Spleen (tissue), 11 donors: ENCODE data around the gene ELAVL2. TPM values are rescaled to one million over a fixed set of nuclear protein-coding genes. Genes with fewer than 3 reads are reported as not detected.
"Not testable (repeated sequence)": the region's sequence is repeated elsewhere in the genome, so short reads cannot be mapped to it uniquely, and the experiment has no call there.

ENCODE experiments used
- DNase-seq: peaks from one replicate; pipeline ENCODE4 v3.0.0-alpha.2; 2020
- H3K27ac ChIP-seq, 8 donors: fragments of 200-600 bp; sonication (generic) in 7 of 8; 1 replicate in 4 of 8; 2 replicates in 4 of 8; pipeline versions ENCODE4 v1.5.0 to v1.8.0; 2016 to 2021; ENCODE audit warnings: inconsistent platforms in 4 of 8, mild to moderate bottlenecking in 4 of 8, moderate library complexity in 1 of 8
- H3K27me3 ChIP-seq, 7 donors: fragments of 200-600 bp; sonication (generic) in 6 of 7; replicated peaks in 1 of 7; 1 replicate in 4 of 7; 2 replicates in 3 of 7; pipeline versions ENCODE4 v1.5.0 to v1.8.0; 2016 to 2021; ENCODE audit warnings: inconsistent platforms in 3 of 7, mild to moderate bottlenecking in 1 of 7
- H3K36me3 ChIP-seq, 6 donors: fragments of 200-600 bp; sonication (generic) in 5 of 6; 1 replicate in 4 of 6; 2 replicates in 2 of 6; pipeline versions ENCODE4 v1.5.0 to v1.8.0; 2016 to 2021; ENCODE audit warnings: inconsistent platforms in 2 of 6
- H3K4me1 ChIP-seq, 6 donors: fragments of 200-600 bp; sonication (generic) in 5 of 6; 1 replicate in 3 of 6; 2 replicates in 3 of 6; pipeline versions ENCODE4 v1.5.0 to v1.8.0; 2016 to 2021; ENCODE audit warnings: inconsistent platforms in 3 of 6
- H3K4me3 ChIP-seq, 8 donors: fragments of 200-600 bp; sonication (generic) in 7 of 8; 1 replicate in 4 of 8; 2 replicates in 4 of 8; pipeline versions ENCODE4 v1.5.0 to v1.8.0; 2016 to 2021; ENCODE audit warnings: inconsistent platforms in 4 of 8, mild to moderate bottlenecking in 4 of 8, moderate library complexity in 2 of 8
- H3K9me3 ChIP-seq, 8 donors: fragments of 200-600 bp; sonication (generic) in 7 of 8; 1 replicate in 4 of 8; 2 replicates in 4 of 8; pipeline versions ENCODE4 v1.5.0 to v1.8.0; 2016 to 2021; ENCODE audit warnings: inconsistent platforms in 4 of 8
- POLR2A ChIP-seq, 3 donors: fragments of 450-650 bp; IDR thresholded peaks; one replicate each; pipeline ENCODE4 v1.5.1; 2017; ENCODE audit warnings: antibody characterized with exemption in 3 of 3, mild to moderate bottlenecking in 1 of 3
- POLR2AphosphoS5 ChIP-seq, 3 donors: sonication (generic); formaldehyde crosslinking; IDR thresholded peaks; one replicate each; pipeline ENCODE4 v1.5.1; 2017; ENCODE audit warnings: antibody characterized with exemption in 3 of 3
- WGBS, 5 donors: extraction: QIAGEN DNeasy Blood & Tissue Kit in 3 of 5; methylation state at CpG; one replicate each; pipeline versions ENCODE4 v1.1.5 to v1.1.7; 2013 to 2018; 5-methylcytosine and 5-hydroxymethylcytosine counted together
- intact Hi-C: fragments of 100-400 bp; cut with DNase I; formaldehyde crosslinking; loops from one replicate; pipeline ENCODE4 v1.15.0; 2023; ENCODE audit warnings: low total_unique reads
- polyA plus RNA-seq, 3 donors: library from polyadenylated mRNA; stranded (reverse); fragments of 200-250 nt; gene quantifications; one replicate each; pipeline ENCODE4 v1.2.1, GENCODE V29; 2013
- total RNA-seq, 7 donors: library from RNA; depleted of rRNA in 3 of 7; stranded (reverse); fragments of >200 nt in 3 of 7; fragmentation: NEBNext Ultra II Directional in 4 of 7; extraction: Animal tissue kit (Norgen Biotek cat#: 25700) in 4 of 7; gene quantifications; one replicate each; pipeline versions ENCODE4 v1.1.0 to v1.2.1, GENCODE V29; 2016 to 2021
- TF ChIP-seq, protein P1 (sequence below), 11 experiments: fragments of 200-600 bp in 7 of 11; fragments of 450-650 bp in 4 of 11; sonication (generic) in 4 of 11; IDR thresholded peaks in 8 of 11; conservative IDR thresholded peaks in 3 of 11; 1 replicate in 7 of 11; 2 replicates in 4 of 11; pipeline versions ENCODE4 v1.4.0 to v1.8.0; 2016 to 2021; ENCODE audit warnings: antibody characterized with exemption in 11 of 11, inconsistent platforms in 4 of 11, mild to moderate bottlenecking in 1 of 11
- donor health status: healthy with polysubstance abuse.
- donor health status: DM: no; HTN: no; CAD: no; lungs with moderate emphysema.
- donor health status: DM: no; HTN: no; CAD: no.
- donor health status: Bipolar disorder and iron deficiency.
- donor health status: healthy.
- donor health status: DM: no; HTN: no; CAD: no.
- donor health status: DM: yes; HTN: yes; CAD: no.

ELAVL2 gene
- total and polyA plus RNA-seq, 10 donors, result 0.02 to 0.12 (median 0.03) TPM; not detected in 7

DNA sequence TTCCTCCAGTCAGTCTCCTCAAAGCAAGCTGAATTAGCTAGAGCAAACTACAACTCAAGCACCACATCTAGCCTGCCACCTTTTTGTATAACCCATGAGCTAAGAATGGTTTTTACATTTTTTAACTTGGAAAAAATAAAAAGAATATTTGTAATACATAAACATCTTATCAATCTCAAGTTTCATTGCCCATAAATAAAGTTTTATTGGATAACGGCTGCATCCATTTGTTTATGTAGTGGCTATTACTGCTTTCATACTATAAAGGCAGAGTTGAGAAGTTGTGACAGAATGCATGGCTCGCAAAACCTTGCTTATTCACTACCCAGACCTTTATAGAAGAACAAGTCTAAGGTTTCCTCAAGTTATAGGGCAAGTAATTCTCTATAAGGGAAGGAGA, 95.7 kb downstream of the ELAVL2 start:
- DNase-seq, result no peak
- Histone ChIP-seq H3K4me1 (no peaks in the 10 kb centered on the region), H3K4me3 (no peak overlapping the region), H3K27me3 (no peaks in the 10 kb centered on the region), H3K36me3 (no peaks in the 10 kb centered on the region), H3K27ac (no peak overlapping the region), H3K9me3 (no peaks in the 10 kb centered on the region)
- 84 to 90% (median 85%) methylated on average over 2 of the region's 2 CpGs for WGBS, 5 donors
- TF ChIP-seq POLR2AphosphoS5 (IDR thresholded peaks at IDR 0.05) (no peak), POLR2A (IDR thresholded peaks at IDR 0.05) (no peak)
- TF ChIP-seq, protein P1, sequence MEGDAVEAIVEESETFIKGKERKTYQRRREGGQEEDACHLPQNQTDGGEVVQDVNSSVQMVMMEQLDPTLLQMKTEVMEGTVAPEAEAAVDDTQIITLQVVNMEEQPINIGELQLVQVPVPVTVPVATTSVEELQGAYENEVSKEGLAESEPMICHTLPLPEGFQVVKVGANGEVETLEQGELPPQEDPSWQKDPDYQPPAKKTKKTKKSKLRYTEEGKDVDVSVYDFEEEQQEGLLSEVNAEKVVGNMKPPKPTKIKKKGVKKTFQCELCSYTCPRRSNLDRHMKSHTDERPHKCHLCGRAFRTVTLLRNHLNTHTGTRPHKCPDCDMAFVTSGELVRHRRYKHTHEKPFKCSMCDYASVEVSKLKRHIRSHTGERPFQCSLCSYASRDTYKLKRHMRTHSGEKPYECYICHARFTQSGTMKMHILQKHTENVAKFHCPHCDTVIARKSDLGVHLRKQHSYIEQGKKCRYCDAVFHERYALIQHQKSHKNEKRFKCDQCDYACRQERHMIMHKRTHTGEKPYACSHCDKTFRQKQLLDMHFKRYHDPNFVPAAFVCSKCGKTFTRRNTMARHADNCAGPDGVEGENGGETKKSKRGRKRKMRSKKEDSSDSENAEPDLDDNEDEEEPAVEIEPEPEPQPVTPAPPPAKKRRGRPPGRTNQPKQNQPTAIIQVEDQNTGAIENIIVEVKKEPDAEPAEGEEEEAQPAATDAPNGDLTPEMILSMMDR (IDR thresholded peaks at IDR 0.05 in 8 of 11, conservative IDR thresholded peaks at IDR 0.05 in 3 of 11), result no peak
- intact Hi-C loops, result no loop called here

DNA sequence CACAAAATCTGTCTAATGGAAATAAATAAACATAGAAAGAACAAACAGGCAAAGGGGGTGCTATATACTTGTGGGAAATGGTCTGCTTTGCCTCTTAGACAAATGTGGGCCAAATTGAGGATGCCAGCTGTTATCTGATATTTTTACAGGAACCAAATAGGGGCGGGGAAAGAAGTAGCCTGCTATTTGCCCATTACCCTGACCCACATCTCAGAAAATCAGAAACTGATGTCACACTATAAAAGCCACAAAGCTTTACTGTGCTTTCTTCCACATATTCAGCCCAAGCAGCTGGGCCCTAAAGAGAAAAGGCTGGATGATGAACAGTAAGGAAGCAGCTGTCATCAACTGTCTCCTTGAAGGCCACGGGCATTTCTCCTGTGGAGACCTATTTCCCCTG, 97.3 kb downstream of the ELAVL2 start:
- TF ChIP-seq POLR2AphosphoS5 (IDR thresholded peaks at IDR 0.05), result no peak
- TF ChIP-seq POLR2A (IDR thresholded peaks at IDR 0.05), result no peak
- TF ChIP-seq, protein P1 (IDR thresholded peaks at IDR 0.05 in 8 of 11, conservative IDR thresholded peaks at IDR 0.05 in 3 of 11), result no peak
- intact Hi-C loops, result no loop called here

GRCh38 chr9:23725279-23725946, 100.6 kb downstream of the ELAVL2 start:
- intact Hi-C loops, result no loop called here
- no peaks in the 10 kb centered on the region for H3K9me3 ChIP-seq
- H3K27me3 ChIP-seq, result no peaks in the 10 kb centered on the region
- DNase-seq, result no peak
- H3K4me3 ChIP-seq, result no peak overlapping the region
- H3K36me3 ChIP-seq, result no peaks in the 10 kb centered on the region
- TF ChIP-seq POLR2A (IDR thresholded peaks at IDR 0.05) (no peak), POLR2AphosphoS5 (IDR thresholded peaks at IDR 0.05) (no peak)
- TF ChIP-seq, protein P1 (IDR thresholded peaks at IDR 0.05 in 8 of 11, conservative IDR thresholded peaks at IDR 0.05 in 3 of 11), result no peak
- no peak overlapping the region for H3K27ac ChIP-seq
- 81 to 93% (median 85%) methylated on average over 6 of the region's 6 CpGs for WGBS, 5 donors
- no peaks in the 10 kb centered on the region for H3K4me1 ChIP-seq

More for the DNA sequence above, 97.3 kb downstream of the ELAVL2 start:
- Histone ChIP-seq H3K27ac (no peak overlapping the region), H3K9me3 (no peaks in the 10 kb centered on the region), H3K27me3 (no peaks in the 10 kb centered on the region), H3K4me1 (no peaks in the 10 kb centered on the region), H3K36me3 (no peaks in the 10 kb centered on the region), H3K4me3 (no peak overlapping the region)
- no peak for DNase-seq
- 48 to 78% (median 77%) methylated on average over 2 of the region's 2 CpGs for WGBS, 5 donors

DNA sequence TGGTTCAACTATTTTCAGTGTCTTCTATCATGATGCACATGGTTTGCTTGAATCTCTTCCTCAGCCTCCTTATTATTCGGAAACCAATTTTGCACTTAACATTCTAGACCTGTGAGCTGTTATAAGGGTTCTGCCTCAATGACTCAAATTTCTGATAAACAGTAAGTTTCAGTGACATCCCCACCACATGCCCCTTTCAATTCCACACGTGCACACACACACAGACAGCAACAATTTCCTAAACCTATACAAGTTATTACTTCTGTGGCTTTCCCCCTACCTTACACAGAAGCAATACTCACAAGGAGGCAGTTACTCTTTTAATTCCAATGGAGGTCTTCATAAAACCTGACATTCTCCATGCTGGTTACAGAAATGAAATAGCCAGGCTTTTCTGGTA, 102.4 kb downstream of the ELAVL2 start:
- TF ChIP-seq, protein P1 (IDR thresholded peaks at IDR 0.05 in 8 of 11, conservative IDR thresholded peaks at IDR 0.05 in 3 of 11), result no peak
- TF ChIP-seq POLR2AphosphoS5 (IDR thresholded peaks at IDR 0.05) (no peak), POLR2A (IDR thresholded peaks at IDR 0.05) (no peak)
- intact Hi-C loops, result no loop called here
- WGBS, 5 donors, result 82 to 89% (median 86%) methylated on average over 2 of the region's 2 CpGs

GRCh38 chr9:23723048-23723447, 103.0 kb downstream of the ELAVL2 start:
- H3K27me3 ChIP-seq, intact Hi-C loops, H3K4me3 ChIP-seq, H3K9me3 ChIP-seq, H3K4me1 ChIP-seq, H3K36me3 ChIP-seq, DNase-seq, H3K27ac ChIP-seq: not testable (repeated sequence)
- WGBS, 5 donors, result 80 to 93% (median 88%) methylated on average over 3 to 4 of the region's 4 CpGs

More for the DNA sequence above, 102.4 kb downstream of the ELAVL2 start:
- H3K27me3 ChIP-seq, result no peaks in the 10 kb centered on the region
- no peaks in the 10 kb centered on the region for H3K9me3 ChIP-seq
- no peak for DNase-seq
- no peaks in the 10 kb centered on the region for H3K4me1 ChIP-seq
- H3K27ac ChIP-seq, result no peak overlapping the region
- H3K4me3 ChIP-seq, result no peak overlapping the region
- no peaks in the 10 kb centered on the region for H3K36me3 ChIP-seq
